ENCODE data around the gene LGALS12.

LGALS12 gene, protein sequence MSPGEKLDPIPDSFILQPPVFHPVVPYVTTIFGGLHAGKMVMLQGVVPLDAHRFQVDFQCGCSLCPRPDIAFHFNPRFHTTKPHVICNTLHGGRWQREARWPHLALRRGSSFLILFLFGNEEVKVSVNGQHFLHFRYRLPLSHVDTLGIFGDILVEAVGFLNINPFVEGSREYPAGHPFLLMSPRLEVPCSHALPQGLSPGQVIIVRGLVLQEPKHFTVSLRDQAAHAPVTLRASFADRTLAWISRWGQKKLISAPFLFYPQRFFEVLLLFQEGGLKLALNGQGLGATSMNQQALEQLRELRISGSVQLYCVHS

DNA sequence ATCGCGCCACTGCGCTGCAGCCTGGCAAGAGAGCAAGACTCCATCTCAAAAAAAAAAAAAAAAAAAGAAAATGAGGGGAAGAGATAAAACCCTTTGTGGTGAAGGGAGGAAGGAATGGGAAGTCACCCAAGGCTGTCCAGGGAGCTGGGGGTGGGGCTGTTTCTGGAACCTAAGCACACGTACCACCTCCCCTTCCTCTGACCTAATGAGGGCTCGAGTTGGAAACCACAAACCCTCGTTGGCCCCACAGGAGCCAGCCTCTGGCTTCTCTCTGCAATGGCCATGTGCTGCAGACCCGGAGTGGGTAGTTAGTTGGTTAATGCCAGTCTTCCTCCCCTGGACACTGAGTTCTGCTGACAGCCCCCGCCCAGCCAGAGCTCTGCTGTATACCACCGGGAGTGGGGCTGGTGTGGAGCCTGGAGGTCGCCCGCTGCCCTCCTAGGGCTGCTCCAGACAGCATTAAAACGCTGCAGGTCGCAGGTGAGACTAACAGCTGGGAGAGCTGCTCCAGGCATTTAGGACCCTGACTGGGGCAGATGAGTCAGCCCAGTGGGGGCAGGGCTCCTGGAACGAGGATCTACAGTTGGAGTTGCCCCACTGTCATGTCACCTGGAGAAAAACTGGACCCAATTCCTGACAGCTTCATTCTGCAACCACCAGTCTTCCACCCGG lies at the start of gene LGALS12:
Gene LGALS12 (plus strand): TSS at position 228 of the 672 bp plus-strand sequence. CDS start 375 bp downstream, at position 603.
- DNase-seq (ENCODE audit: extremely low read depth, low read depth): no peak

DNA sequence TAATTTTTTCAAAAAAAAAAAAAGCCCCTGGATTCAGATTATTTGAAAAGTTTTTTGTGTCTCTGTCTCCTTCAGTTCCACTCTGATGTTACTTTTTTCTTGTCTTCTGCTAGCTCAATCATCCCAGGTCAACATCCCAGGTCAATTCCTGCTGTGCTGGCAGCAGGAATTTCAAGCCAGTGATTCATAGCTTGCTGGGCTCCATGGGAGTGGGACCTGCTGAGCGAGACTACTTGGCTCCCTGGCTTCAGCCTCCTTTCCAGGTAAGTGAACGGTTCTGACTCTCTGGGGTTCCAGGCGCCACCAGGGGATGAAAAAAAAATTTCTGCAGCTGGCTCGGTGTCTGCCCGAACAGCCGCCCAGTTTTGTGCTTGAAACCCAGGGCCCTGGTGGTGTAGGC lies 46.3 kb upstream of the LGALS12 start:
- DNase-seq (ENCODE audit: extremely low read depth, low read depth): no peak

More for the DNA sequence above, at the start of gene LGALS12:
- TF ChIP-seq, protein P1, sequence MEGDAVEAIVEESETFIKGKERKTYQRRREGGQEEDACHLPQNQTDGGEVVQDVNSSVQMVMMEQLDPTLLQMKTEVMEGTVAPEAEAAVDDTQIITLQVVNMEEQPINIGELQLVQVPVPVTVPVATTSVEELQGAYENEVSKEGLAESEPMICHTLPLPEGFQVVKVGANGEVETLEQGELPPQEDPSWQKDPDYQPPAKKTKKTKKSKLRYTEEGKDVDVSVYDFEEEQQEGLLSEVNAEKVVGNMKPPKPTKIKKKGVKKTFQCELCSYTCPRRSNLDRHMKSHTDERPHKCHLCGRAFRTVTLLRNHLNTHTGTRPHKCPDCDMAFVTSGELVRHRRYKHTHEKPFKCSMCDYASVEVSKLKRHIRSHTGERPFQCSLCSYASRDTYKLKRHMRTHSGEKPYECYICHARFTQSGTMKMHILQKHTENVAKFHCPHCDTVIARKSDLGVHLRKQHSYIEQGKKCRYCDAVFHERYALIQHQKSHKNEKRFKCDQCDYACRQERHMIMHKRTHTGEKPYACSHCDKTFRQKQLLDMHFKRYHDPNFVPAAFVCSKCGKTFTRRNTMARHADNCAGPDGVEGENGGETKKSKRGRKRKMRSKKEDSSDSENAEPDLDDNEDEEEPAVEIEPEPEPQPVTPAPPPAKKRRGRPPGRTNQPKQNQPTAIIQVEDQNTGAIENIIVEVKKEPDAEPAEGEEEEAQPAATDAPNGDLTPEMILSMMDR (IDR thresholded peaks at IDR 0.05; ENCODE audit: low read depth, low read length): no peak

DNA sequence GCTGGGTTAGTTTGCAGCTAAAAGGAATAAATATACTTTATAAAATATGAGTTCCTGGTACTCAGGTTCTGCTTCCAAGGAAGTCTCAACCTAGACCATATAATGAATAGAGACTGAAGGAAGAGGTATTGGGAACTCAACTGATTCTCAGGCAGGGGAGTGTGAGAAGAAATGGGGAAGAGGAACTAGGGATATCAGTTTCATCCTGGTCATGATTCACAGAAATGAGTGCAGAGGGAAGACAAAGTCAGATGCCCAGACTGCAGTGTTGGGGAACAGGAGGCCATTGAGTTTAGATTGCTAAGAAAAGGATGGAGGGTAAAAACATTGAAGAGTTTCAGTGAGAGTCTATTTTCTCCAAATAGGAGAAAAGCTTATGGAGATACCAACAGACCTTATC lies 43.7 kb upstream of the LGALS12 start:
- DNase-seq (ENCODE audit: extremely low read depth, low read depth): no peak
- TF ChIP-seq, protein P1 (IDR thresholded peaks at IDR 0.05; ENCODE audit: low read depth, low read length): no peak

More for the DNA sequence above, 46.3 kb upstream of the LGALS12 start:
- TF ChIP-seq, protein P1 (IDR thresholded peaks at IDR 0.05; ENCODE audit: low read depth, low read length): no peak

DNA sequence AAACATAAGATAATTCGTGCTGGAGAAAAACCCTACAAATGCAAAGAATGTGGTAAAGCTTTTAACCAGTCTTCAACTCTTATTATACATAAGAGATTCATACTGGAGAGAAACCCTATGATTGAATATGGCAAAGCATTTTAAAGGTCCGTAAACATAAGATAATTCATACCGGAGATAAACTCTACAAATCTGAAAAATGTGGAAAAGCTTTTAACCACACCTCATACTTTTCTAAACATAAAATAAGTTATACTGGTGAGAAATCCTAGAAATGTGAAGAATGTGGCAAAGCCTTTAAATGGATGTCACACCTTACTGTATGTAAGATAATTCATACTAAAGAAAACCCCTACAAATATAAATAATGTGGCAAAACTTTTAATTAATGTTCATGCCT lies 35.6 kb upstream of the LGALS12 start:
- TF ChIP-seq, protein P1 (IDR thresholded peaks at IDR 0.05; ENCODE audit: low read depth, low read length): no peak
- no peak for DNase-seq (ENCODE audit: extremely low read depth, low read depth)

DNA sequence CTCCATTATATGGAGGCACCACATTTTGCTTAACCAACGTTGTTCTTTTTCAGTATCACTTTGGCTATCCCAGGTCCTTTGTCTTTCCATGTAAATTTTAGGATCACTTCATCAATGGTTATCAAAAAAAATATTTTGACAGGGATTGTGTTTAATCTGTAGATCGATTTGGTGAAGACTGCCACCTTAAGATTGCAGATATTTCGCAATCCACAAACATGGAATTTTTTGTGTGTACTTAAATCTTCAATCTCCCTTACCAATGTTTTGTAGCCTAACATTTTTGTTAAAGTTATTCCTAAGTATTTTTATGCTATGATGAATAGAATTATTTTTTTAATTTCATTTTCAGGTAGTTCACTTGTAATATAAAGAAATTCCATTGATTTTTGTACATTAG lies 33.5 kb upstream of the LGALS12 start:
- TF ChIP-seq, protein P1 (IDR thresholded peaks at IDR 0.05; ENCODE audit: low read depth, low read length): no peak
- DNase-seq (ENCODE audit: extremely low read depth, low read depth): no peak

DNA sequence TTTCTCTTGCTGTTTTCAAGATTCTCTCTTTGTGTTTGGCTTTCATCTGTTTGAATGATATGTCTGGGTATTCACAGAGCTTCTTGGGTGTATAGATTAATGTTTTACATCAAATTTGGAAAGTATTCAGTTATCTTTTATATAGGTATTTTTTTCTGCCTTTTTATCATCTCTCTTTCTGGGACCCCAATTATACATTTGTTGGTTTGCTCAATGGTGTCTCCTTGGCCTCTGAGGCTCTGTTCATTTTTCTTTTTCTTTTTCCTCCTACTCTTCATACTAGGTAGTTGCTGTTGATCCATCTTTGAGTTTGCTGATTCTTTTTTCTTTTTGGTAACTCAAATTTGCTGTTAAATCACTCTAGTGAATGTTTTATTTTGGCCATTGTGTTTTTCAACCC lies 29.3 kb upstream of the LGALS12 start:
- DNase-seq (ENCODE audit: extremely low read depth, low read depth): no peak
- TF ChIP-seq, protein P1 (IDR thresholded peaks at IDR 0.05; ENCODE audit: low read depth, low read length): no peak

DNA sequence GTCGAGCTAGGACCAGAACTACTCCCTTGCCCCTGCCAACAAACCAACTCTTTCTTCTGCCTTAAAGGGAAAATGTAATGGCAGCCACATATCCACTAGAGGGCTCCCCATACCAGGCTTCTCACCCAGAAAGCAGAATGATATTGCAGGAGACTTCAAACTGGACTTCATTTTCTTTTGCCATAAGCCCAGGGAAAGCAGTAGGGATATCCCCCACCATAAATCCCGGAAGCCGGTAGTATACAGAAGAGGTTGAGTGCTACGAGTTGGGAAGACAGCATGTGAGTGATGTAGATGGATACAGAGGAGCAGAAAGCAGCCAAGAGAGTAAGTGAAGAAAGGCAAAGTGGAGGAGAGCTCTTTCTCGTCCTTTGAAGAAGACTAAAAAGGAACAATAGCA lies 27.0 kb upstream of the LGALS12 start:
- DNase-seq (ENCODE audit: extremely low read depth, low read depth): peak; percentile 55
- TF ChIP-seq, protein P1 (IDR thresholded peaks at IDR 0.05; ENCODE audit: low read depth, low read length): peak; percentile 95
